A549 (cell line): ENCODE results near the gene STYXL1. TPM values are rescaled to one million over a fixed set of nuclear protein-coding genes. Genes with fewer than 3 reads are reported as not detected.

Experiments used
- ATAC-seq, 2 experiments: fragments of 200-7000 bp in 1 of 2; fragments of >200 bp in 1 of 2; cut with Nextera tagmentation in 1 of 2; cut with Tn5 transposase in 1 of 2; 3 replicates each; pipeline versions ENCODE4 v1.8.0 to v1.9.1; 2018 to 2020; ENCODE audit warnings: mild to moderate bottlenecking in 1 of 2, moderate library complexity in 1 of 2
- CTCF ChIA-PET: fragments of 300-600 bp; sonication (Branson Sonifier 250); formaldehyde crosslinking; extraction: SDS; loops from one replicate; lab custom pipeline; 2021; ENCODE audit warnings: antibody characterized with exemption, inconsistent platforms; lab: Yijun Ruan, JAX
- POLR2A ChIA-PET: fragments of 350-600 bp; formaldehyde crosslinking; extraction: SDS; loops from one replicate; lab custom pipeline; 2021; ENCODE audit warnings: antibody characterized with exemption, inconsistent platforms; lab: Yijun Ruan, JAX
- DNase-seq, 2 experiments: peaks; one replicate each; pipeline versions ENCODE4 v3.0.0 to v3.0.0-alpha.2; 2011 to 2016; ENCODE audit warnings: low read depth in 1 of 2, low spot score in 1 of 2
- FAIRE-seq: peaks from 2 replicates; lab custom pipeline; 2011; peaks lifted over from hg19 to GRCh38; lab: Jason Lieb, UNC
- H3K27ac ChIP-seq, 2 experiments: fragments of >200 bp; sonication (Bioruptor Twin); formaldehyde crosslinking; 3 replicates each; pipeline ENCODE4 v1.5.1; 2016 to 2017
- H3K4me1 ChIP-seq: fragments of >200 bp; sonication (Bioruptor Twin); formaldehyde crosslinking; 3 replicates; pipeline ENCODE4 v1.6.1; 2016
- H3K4me2 ChIP-seq: fragments of >200 bp; sonication (Bioruptor Twin); formaldehyde crosslinking; 3 replicates; pipeline ENCODE4 v1.6.1; 2016
- H3K4me3 ChIP-seq: fragments of >200 bp; sonication (Bioruptor Twin); formaldehyde crosslinking; 3 replicates; pipeline ENCODE4 v1.5.1; 2016
- H3K9me3 ChIP-seq: fragments of >200 bp; sonication (Bioruptor Twin); formaldehyde crosslinking; 3 replicates; pipeline ENCODE4 v1.6.1; 2016
- BHLHE40 ChIP-seq: IDR thresholded peaks from 2 replicates; pipeline ENCODE4 v1.6.1; 2012; ENCODE audit warnings: low read depth, low read length, inconsistent platforms
- CBX8 ChIP-seq: fragments of 200-600 bp; sonication (generic); IDR thresholded peaks from 2 replicates; pipeline ENCODE4 v1.6.1; 2016
- CTCF ChIP-seq: fragments of >200 bp; sonication (Bioruptor Twin); formaldehyde crosslinking; IDR thresholded peaks from 3 replicates; pipeline ENCODE4 v1.5.1; 2016
- EHMT2 ChIP-seq: fragments of 200-600 bp; sonication (generic); IDR thresholded peaks from 2 replicates; pipeline ENCODE4 v1.6.1; 2016; ENCODE audit warnings: antibody characterized with exemption, low read depth, mild to moderate bottlenecking, moderate library complexity
- EP300 ChIP-seq, 2 experiments: fragments of >200 bp; sonication (Bioruptor Twin); formaldehyde crosslinking; IDR thresholded peaks; 2 replicates in 1 of 2; 3 replicates in 1 of 2; pipeline ENCODE4 v1.6.1; 2016 to 2017
- FOSB ChIP-seq: fragments of 250-450 bp; sonication (Bioruptor Pico); IDR thresholded peaks from 2 replicates; pipeline ENCODE4 v1.5.0; 2020; ENCODE audit warnings: mild to moderate bottlenecking, moderate library complexity
- FOXS1 ChIP-seq: fragments of 250-450 bp; sonication (Bioruptor Pico); IDR thresholded peaks from 2 replicates; pipeline ENCODE4 v1.5.0; 2020; ENCODE audit warnings: mild to moderate bottlenecking, moderate library complexity
- HDAC2 ChIP-seq: fragments of 200-600 bp; sonication (generic); IDR thresholded peaks from 2 replicates; pipeline ENCODE4 v1.6.1; 2016
- HOXB13 ChIP-seq: fragments of 250-450 bp; sonication (Bioruptor Pico); IDR thresholded peaks from 2 replicates; pipeline ENCODE4 v1.5.0; 2020; ENCODE audit warnings: low read depth, mild to moderate bottlenecking, moderate library complexity
- MAZ ChIP-seq: fragments of 150-350 bp; IDR thresholded peaks from 2 replicates; pipeline ENCODE4 v1.6.1; 2014; ENCODE audit warnings: antibody characterized with exemption, low read depth, low read length, borderline replicate concordance
- PHF8 ChIP-seq: fragments of 200-600 bp; sonication (generic); IDR thresholded peaks from 2 replicates; pipeline ENCODE4 v1.6.1; 2016; ENCODE audit warnings: low read depth, mild to moderate bottlenecking, antibody characterized with exemption, moderate library complexity, borderline replicate concordance
- POLR2A ChIP-seq: IDR thresholded peaks from 2 replicates; pipeline ENCODE4 v1.6.1; 2012; ENCODE audit warnings: mild to moderate bottlenecking, low read length
- RARB ChIP-seq: fragments of 250-450 bp; sonication (Bioruptor Pico); IDR thresholded peaks from 2 replicates; pipeline ENCODE4 v1.8.0; 2021; ENCODE audit warnings: mild to moderate bottlenecking, moderate library complexity
- REST ChIP-seq: fragments of 200-600 bp; sonication (generic); IDR thresholded peaks from 2 replicates; pipeline ENCODE4 v1.6.1; 2016; ENCODE audit warnings: antibody characterized with exemption, mild to moderate bottlenecking, moderate library complexity
- SMC3 ChIP-seq: fragments of >200 bp; sonication (Bioruptor Twin); formaldehyde crosslinking; IDR thresholded peaks from 3 replicates; pipeline ENCODE4 v1.6.1; 2018; ENCODE audit warnings: inconsistent platforms
- USF2 ChIP-seq: fragments of 450-650 bp; IDR thresholded peaks from 2 replicates; pipeline ENCODE4 v1.6.1; 2014; ENCODE audit warnings: antibody characterized with exemption
- ZC3H11A ChIP-seq: fragments of 450-650 bp; IDR thresholded peaks from 2 replicates; pipeline ENCODE4 v1.6.1; 2014; ENCODE audit warnings: antibody characterized with exemption, mild to moderate bottlenecking
- ZFP36 ChIP-seq: fragments of 450-650 bp; IDR thresholded peaks from 2 replicates; pipeline ENCODE4 v1.6.1; 2014; ENCODE audit warnings: borderline replicate concordance; ENCODE audit not compliant: partially characterized antibody
- WGBS: methylation state at CpG from one replicate; pipeline ENCODE4 v1.1.6; 2017; ENCODE audit errors: missing lambda C conversion rate; 5-methylcytosine and 5-hydroxymethylcytosine counted together
- polyA plus RNA-seq, 4 experiments: library from polyadenylated mRNA; depleted of rRNA in 3 of 4; stranded (reverse); fragments of >200 nt; fragmentation: RNase III in 1 of 4; extraction: RNeasy Plus Mini Kit Qiagen cat#74134 plus additional on column Dnase treatment in 1 of 4; gene quantifications; 2 replicates in 3 of 4; 3 replicates in 1 of 4; pipeline ENCODE4 v1.2.3, GENCODE V29; 2011 to 2017

The STYXL1 gene
- polyA plus RNA-seq, 2 of the 4 experiments (the other 2 are of a cell fraction), result 36.0 to 76.8 TPM

- DNase-seq, result peak; percentile 56 to 87
- Histone ChIP-seq H3K4me2 (peak overlapping the region; percentile 92), H3K4me1 (peaks cover 38% of the 10 kb centered on the region), H3K4me3 (peak overlapping the region; percentile 75), H3K9me3 (no peaks in the 10 kb centered on the region), H3K27ac (peak overlapping the region; percentile 75 to 91)
- ATAC-seq, result peak; percentile 54 to 71
- CTCF ChIA-PET, result interaction anchor here (0.7 to 2.6 kb wide), 2 partner anchors 18 to 26 kb away, joined by 5 to 9 read pairs; no protein-coding TSS in a partner anchor
- no peak for FAIRE-seq
- TF ChIP-seq SMC3, result 0 out of 3 replicates have a peak, but pooled peaks have one; percentile 13
- peak; percentile 30; the same call in 1 of the 2 replicates for TF ChIP-seq BHLHE40
- TF ChIP-seq REST, result no peak
- POLR2A ChIA-PET, result interaction anchor here (2.7 kb wide), 1 partner anchor 78 kb away, joined by 13 read pairs; the partner anchor contains the start of gene POR
- 4% methylated on average over 13 of the region's 40 CpGs for WGBS
Measured at GRCh38 chr7:75993689-75994387, 54.0 kb downstream of the STYXL1 start.

GRCh38 chr7:75992083-75992755, 55.6 kb downstream of the STYXL1 start:
- POLR2A ChIA-PET, result interaction anchor here (2.7 kb wide), 1 partner anchor 77 kb away, joined by 13 read pairs; the partner anchor contains the start of gene POR
- FAIRE-seq, result no peak
- WGBS, result 94% methylated on average over 11 of the region's 20 CpGs
- no peak for TF ChIP-seq HOXB13
- no peak for TF ChIP-seq ZC3H11A
- TF ChIP-seq CTCF, result no peak
- no peak for TF ChIP-seq HDAC2
- no peak for TF ChIP-seq POLR2A
- TF ChIP-seq RARB, result no peak
- no peak for TF ChIP-seq MAZ
- no peak for TF ChIP-seq USF2
- no peak for TF ChIP-seq PHF8
- TF ChIP-seq EP300 (IDR thresholded peaks at IDR 0.05), result no peak
- no peak for TF ChIP-seq FOXS1 (CRISPR knock-in tag)
- TF ChIP-seq ZFP36, result no peak
- no peak for TF ChIP-seq EHMT2
- TF ChIP-seq CBX8, result no peak
- TF ChIP-seq FOSB, result no peak
- TF ChIP-seq, all 56 proteins: peak for 0
- Histone ChIP-seq H3K27ac (peak overlapping the region in 1 of 2 experiments; percentile 37; a peak in 2 of 6 replicates), H3K9me3 (no peaks in the 10 kb centered on the region), H3K4me2 (no peak overlapping the region), H3K4me3 (no peak overlapping the region), H3K4me1 (peaks cover 38% of the 10 kb centered on the region)
- CTCF ChIA-PET, result interaction anchor here (0.8 to 2.6 kb wide), 4 partner anchors 10 to 61 kb away, joined by 3 to 9 read pairs (median 4); no protein-coding TSS in a partner anchor
- DNase-seq (no peak), ATAC-seq (no peak)
